ENCODE data around the gene CLCN1.

DNA sequence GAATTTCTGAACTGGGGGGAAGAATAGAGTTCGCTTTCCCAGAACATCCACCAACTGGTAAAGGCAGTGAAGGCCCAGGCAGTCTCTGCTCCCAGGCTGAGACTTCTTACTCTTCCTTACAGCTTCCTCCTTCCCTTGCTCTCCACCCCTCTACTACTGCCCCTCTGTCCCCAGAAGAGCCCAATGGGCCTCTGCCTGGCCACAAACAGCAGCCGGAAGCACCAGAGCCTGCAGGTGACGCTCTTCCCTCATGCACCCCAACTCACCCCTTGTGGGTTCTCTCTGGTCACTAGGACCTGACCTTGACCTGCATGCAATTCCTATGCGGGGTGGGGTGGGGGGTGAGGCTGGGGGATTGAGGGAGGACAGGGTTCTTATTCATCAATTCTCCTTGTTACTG is 30.1 kb downstream of the CLCN1 start:
- TF ChIP-seq, protein P1, sequence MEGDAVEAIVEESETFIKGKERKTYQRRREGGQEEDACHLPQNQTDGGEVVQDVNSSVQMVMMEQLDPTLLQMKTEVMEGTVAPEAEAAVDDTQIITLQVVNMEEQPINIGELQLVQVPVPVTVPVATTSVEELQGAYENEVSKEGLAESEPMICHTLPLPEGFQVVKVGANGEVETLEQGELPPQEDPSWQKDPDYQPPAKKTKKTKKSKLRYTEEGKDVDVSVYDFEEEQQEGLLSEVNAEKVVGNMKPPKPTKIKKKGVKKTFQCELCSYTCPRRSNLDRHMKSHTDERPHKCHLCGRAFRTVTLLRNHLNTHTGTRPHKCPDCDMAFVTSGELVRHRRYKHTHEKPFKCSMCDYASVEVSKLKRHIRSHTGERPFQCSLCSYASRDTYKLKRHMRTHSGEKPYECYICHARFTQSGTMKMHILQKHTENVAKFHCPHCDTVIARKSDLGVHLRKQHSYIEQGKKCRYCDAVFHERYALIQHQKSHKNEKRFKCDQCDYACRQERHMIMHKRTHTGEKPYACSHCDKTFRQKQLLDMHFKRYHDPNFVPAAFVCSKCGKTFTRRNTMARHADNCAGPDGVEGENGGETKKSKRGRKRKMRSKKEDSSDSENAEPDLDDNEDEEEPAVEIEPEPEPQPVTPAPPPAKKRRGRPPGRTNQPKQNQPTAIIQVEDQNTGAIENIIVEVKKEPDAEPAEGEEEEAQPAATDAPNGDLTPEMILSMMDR (IDR thresholded peaks at IDR 0.05; ENCODE audit: low read length) = no peak
- no peak for TF ChIP-seq EZH2phosphoT487 (IDR thresholded peaks at IDR 0.05; ENCODE audit: low read length)
